Measurements from ENCODE around the gene HEXIM2.

Gene HEXIM2

GRCh38 chr17:45171338-45172231 lies 9.9 kb downstream of the HEXIM2 start:
- Histone ChIP-seq H3K27me3 (no peaks in the 10 kb centered on the region), H3K4me3 (ENCODE audit: low read depth, low read length) (no peak overlapping the region), H3K9me3 (no peaks in the 10 kb centered on the region), H3K36me3 (no peaks in the 10 kb centered on the region), H3K4me1 (peaks cover 10% of the 10 kb centered on the region)
- TF ChIP-seq, protein P1, sequence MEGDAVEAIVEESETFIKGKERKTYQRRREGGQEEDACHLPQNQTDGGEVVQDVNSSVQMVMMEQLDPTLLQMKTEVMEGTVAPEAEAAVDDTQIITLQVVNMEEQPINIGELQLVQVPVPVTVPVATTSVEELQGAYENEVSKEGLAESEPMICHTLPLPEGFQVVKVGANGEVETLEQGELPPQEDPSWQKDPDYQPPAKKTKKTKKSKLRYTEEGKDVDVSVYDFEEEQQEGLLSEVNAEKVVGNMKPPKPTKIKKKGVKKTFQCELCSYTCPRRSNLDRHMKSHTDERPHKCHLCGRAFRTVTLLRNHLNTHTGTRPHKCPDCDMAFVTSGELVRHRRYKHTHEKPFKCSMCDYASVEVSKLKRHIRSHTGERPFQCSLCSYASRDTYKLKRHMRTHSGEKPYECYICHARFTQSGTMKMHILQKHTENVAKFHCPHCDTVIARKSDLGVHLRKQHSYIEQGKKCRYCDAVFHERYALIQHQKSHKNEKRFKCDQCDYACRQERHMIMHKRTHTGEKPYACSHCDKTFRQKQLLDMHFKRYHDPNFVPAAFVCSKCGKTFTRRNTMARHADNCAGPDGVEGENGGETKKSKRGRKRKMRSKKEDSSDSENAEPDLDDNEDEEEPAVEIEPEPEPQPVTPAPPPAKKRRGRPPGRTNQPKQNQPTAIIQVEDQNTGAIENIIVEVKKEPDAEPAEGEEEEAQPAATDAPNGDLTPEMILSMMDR (IDR thresholded peaks at IDR 0.05; ENCODE audit: low read depth, low read length), result no peak
- DNase-seq, result no peak

- no peak for DNase-seq
- Histone ChIP-seq H3K27me3 (no peaks in the 10 kb centered on the region), H3K9me3 (no peaks in the 10 kb centered on the region), H3K36me3 (no peaks in the 10 kb centered on the region), H3K4me1 (peaks cover 10% of the 10 kb centered on the region), H3K4me3 (ENCODE audit: low read depth, low read length) (no peak overlapping the region)
- TF ChIP-seq, protein P1 (IDR thresholded peaks at IDR 0.05; ENCODE audit: low read depth, low read length), result no peak
Observed at GRCh38 chr17:45172232-45172540, 10.5 kb downstream of the HEXIM2 start.

- H3K4me1 ChIP-seq, result peaks cover 10% of the 10 kb centered on the region
- no peaks in the 10 kb centered on the region for H3K27me3 ChIP-seq
- no peaks in the 10 kb centered on the region for H3K9me3 ChIP-seq
- no peak overlapping the region for H3K4me3 ChIP-seq (ENCODE audit: low read depth, low read length)
- no peaks in the 10 kb centered on the region for H3K36me3 ChIP-seq
- TF ChIP-seq, protein P1 (IDR thresholded peaks at IDR 0.05; ENCODE audit: low read depth, low read length), result no peak
- DNase-seq, result no peak
Observed at GRCh38 chr17:45172541-45173286, 11.0 kb downstream of the HEXIM2 start.

- H3K4me3 ChIP-seq (ENCODE audit: low read depth, low read length), result no peak overlapping the region
- peaks cover 6% of the 10 kb centered on the region for H3K4me1 ChIP-seq
- TF ChIP-seq, protein P1 (IDR thresholded peaks at IDR 0.05; ENCODE audit: low read depth, low read length), result no peak
Observed at GRCh38 chr17:45175759-45176115, 14.1 kb downstream of the HEXIM2 start.

DNA sequence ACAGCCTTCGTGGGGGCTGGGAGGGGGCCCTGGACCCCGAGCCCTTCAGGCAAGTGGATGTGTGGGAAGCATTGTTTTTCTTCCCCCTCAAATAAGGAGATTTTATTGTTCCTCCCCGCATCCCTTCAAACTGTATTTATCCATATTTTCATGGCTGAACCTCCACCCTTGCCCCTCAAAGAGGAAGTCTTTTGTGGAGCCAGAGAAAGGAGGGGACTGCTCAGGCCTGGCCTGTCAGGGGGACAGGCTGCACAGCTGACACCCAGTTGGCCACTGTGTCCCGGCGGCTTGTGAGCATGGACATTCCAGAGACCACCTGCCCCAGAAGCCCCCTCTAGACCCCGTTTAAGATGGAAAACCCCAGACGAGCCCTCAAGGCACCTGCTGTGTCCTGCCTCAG lies 15.9 kb downstream of the HEXIM2 start:
- TF ChIP-seq, protein P1 (IDR thresholded peaks at IDR 0.05; ENCODE audit: low read depth, low read length), result no peak
- DNase-seq, result no peak

More at GRCh38 chr17:45175759-45176115, 14.1 kb downstream of the HEXIM2 start:
- H3K9me3 ChIP-seq, result no peaks in the 10 kb centered on the region
- H3K36me3 ChIP-seq, result no peaks in the 10 kb centered on the region
- H3K27me3 ChIP-seq, result no peaks in the 10 kb centered on the region
- no peak for DNase-seq

DNA sequence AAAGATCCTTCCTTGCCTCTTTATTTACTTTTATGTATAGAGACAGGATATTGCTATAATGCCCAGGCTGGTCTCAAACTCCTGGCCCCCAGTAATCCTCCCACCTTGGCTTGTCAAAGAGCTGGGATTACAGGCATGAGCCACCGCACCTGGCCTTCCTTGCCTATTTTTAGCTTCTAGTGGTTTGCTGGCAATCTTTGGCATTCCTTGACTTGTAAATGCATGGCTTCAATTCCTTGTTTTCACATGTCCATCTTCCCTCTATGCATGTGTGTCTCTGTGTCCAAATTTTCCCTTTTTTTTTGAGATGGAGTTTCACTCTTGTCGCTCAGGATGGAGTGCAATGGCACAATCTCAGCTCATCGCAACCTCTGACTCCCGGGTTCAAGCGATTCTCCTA lies 22.5 kb downstream of the HEXIM2 start:
- DNase-seq, result no peak
- TF ChIP-seq, protein P1 (IDR thresholded peaks at IDR 0.05; ENCODE audit: low read depth, low read length), result no peak
- H3K36me3 ChIP-seq, result no peaks in the 10 kb centered on the region
- no peaks in the 10 kb centered on the region for H3K9me3 ChIP-seq
- H3K4me1 ChIP-seq, result no peaks in the 10 kb centered on the region
- H3K27me3 ChIP-seq, result no peaks in the 10 kb centered on the region
- no peak overlapping the region for H3K4me3 ChIP-seq (ENCODE audit: low read depth, low read length)

More for the DNA sequence above, 15.9 kb downstream of the HEXIM2 start:
- Histone ChIP-seq H3K9me3 (no peaks in the 10 kb centered on the region), H3K36me3 (no peaks in the 10 kb centered on the region), H3K27me3 (no peaks in the 10 kb centered on the region), H3K4me3 (ENCODE audit: low read depth, low read length) (no peak overlapping the region), H3K4me1 (no peaks in the 10 kb centered on the region)

All from BE2C (cell line).